DLD1 (cell line): ENCODE results near the gene ZNF776.
"Not testable (repeated sequence)": the region's sequence is repeated elsewhere in the genome, so short reads cannot be mapped to it uniquely, and the experiment has no call there.

Source experiments
- in situ Hi-C: cut with HindIII; loops from 2 replicates; pipeline ENCODE4 v1.10.0; 2017; ENCODE audit warnings: low sequenced_read_pairs

Gene ZNF776

GRCh38 chr19:57776764-57777296 is 30.2 kb downstream of the ZNF776 start:
- in situ Hi-C loops: no loop called here

DNA sequence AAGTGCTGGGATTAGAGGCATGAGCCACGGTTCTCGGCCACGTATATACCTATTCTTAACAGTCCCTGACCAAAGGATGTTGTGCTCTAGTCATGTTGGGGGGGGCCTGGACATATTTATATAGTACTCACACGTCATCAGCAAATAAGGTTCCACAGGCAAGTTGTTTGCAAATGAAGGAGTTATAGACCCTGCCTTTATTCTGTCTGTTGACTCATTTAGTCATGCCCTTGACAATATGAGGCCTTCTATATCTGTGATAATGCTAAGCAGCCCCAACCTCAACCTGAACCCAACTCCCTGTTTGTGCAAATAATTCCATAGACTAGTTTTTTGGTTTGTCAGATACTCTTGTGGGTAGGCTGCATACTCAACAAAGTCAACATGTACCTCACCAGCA is 31.7 kb downstream of the ZNF776 start:
- in situ Hi-C loops: no loop called here

DNA sequence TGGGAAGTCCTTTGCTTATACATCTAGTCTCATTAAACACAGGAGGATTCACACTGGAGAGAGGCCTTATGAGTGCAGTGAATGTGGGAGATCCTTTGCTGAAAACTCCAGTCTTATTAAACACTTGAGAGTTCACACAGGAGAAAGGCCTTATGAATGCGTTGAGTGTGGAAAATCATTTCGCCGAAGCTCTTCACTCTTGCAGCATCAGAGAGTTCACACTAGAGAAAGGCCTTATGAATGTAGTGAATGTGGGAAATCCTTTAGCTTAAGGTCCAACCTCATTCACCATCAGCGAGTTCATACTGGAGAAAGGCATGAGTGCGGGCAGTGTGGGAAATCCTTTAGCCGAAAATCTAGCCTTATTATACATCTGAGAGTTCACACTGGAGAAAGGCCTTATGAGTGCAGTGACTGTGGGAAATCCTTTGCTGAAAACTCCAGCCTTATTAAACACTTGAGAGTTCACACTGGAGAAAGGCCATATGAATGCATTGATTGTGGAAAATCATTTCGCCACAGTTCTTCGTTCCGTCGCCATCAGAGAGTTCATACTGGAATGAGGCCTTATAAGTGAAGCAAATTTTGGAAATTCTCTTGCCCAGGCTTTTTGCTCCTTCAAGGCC is 32.7 kb downstream of the ZNF776 start:
- in situ Hi-C loops: no loop called here

GRCh38 chr19:57786286-57786685 is 39.7 kb downstream of the ZNF776 start:
- in situ Hi-C loops: no loop called here

- in situ Hi-C loops: no loop called here
These were observed 40.3 kb downstream of the ZNF776 start for GRCh38 chr19:57786906-57787305.

DNA sequence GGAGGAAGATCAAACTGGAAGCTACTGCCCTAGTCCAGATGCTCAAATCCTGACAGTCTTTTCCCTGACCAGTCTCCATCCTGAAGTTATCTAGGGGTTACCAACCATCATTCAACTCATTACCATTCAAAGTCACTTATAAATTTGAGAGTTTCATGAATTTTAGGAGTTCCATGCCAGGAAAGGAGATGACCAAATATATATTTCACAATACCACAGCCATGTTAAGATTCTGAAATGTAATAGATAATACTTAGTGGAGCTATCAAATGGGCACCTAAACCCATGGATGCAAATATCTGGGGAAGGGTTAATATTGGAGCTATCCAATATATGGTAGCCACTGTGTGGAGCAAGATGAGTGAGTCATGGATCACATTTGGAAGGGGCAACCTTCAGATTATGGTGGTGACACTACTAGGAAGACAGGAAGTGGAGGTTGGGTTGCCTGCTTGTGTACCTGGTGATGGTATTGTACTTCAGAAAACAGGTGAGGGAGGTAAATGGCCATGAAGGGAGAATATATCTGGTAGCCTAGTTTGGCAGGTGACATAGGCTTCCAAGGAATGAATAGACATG is 41.6 kb downstream of the ZNF776 start:
- in situ Hi-C loops: no loop called here

DNA sequence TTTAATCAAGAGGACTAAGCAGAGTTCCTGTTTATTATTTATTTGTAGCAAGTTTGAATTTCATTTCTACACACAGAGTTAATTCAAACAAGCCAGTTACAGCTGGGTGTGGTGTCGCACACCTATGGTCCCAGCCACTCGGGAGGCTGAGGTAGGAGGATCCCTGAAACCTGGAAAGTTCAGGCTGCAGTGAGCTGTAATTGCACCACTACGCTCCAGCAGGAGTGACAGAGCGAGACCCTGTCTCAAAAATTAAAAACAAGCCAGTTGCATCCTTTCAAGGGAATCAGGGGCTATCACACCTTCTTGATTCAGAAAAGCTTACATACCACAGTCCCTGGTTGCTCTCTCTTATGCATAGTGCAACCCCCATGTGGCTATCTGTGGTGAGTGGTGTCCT is 42.7 kb downstream of the ZNF776 start:
- in situ Hi-C loops: no loop called here

- in situ Hi-C loops: not testable (repeated sequence)
These were observed 50.0 kb downstream of the ZNF776 start for GRCh38 chr19:57796580-57796979.

DNA sequence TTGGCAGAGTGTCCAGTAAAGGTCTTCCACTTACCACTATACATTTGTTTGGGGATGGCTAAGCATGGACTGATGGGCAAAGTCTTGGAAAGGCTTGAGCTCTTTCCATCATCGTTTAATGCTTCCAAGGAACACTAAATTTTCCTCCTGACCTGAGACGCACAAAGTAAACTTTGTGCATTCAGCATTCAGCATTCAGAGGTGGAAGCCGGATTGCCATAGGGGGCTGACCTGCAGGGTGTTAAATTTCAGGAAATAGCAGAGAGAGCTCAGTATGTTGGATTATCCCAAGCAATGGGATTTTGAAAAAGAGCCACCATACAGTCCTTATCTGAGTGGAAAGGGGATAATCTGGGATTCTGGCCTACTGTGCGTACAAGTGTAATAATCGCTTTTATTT is 54.1 kb downstream of the ZNF776 start:
- in situ Hi-C loops: no loop called here

DNA sequence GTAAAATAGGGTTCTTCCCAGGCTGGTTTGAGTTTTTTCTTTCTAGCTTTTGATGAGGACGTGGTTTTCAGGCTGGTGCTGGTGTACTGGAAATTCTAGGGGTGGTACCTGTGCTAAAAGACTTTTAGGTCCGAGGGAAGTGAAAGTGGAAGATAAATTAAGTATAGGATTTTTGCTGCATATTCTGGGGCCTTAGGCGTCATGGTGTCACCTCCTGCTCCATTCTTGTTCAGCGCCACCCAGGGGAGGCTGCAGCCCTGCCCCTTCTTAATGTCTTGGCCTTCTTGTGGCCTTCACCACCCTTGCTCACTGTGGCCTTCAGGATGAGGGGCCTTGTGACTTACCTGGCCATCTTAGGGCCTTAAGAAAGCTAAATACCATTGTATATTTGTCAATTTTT is 55.7 kb downstream of the ZNF776 start:
- in situ Hi-C loops: no loop called here

GRCh38 chr19:57803265-57803593 is 56.6 kb downstream of the ZNF776 start:
- in situ Hi-C loops: no loop called here

DNA sequence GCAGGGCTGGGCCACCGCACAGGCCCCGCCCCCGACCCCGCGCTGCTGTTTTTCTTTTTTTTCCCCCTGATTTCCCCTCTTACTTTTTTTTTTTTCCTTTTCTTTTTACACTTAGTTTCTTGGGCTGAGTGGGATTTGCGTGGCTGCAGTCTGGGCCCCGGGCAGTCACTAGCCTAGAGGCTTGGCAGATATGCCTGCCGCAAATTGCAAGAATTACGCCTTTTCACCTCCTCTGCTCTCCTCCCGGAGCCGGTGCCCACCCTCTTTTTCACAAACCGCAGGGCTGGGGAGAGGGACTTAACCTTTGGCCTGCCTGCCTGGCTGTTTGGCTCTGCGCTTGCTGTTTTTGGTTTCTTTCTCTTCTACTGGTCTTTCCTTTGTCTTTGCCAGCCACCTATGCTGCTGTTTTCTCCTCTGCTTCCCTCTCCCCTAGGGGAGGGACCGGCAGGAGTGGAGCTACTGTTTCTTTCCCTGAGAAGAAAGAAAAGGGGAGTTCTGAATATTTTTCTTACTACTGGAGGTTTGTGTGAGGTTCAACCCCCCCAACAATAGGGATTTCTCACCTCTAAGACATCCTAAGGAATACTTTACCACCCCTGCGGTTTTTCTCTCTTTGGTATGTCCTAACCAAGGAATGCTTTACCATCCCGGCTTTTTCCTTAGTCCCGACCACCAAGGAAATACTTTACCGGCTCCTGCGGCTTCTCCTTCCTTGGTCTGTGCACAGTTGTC is 57.1 kb downstream of the ZNF776 start:
- in situ Hi-C loops: no loop called here

DNA sequence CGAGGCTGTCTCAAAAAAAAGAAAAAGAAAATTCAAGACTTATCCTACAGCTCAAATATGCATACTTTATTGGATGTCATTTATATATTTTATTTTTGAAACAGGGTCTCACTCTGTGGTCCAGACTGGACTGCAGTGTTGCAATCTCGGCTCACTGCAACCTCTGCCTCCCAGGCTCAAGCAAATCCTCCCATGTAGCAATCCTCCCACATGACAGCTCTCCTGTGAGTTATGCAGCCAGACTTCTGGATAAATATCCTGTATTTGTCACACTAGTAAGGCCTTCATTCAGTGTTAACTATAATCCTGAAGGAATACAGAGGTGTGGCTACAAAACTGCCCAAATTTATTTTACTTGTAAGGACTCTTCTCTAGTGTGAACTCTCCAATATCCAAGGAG is 60.9 kb downstream of the ZNF776 start:
- in situ Hi-C loops: no loop called here
